ENCODE data around the gene P2RX7. TPM values are rescaled to one million over a fixed set of nuclear protein-coding genes. Genes with fewer than 3 reads are reported as not detected.

The P2RX7 gene
- total and polyA plus RNA-seq, 2 donors (not counting 3 experiments of a cell fraction or from before 2014, with no cell fraction given), result 1.3 to 8.1 TPM

DNA sequence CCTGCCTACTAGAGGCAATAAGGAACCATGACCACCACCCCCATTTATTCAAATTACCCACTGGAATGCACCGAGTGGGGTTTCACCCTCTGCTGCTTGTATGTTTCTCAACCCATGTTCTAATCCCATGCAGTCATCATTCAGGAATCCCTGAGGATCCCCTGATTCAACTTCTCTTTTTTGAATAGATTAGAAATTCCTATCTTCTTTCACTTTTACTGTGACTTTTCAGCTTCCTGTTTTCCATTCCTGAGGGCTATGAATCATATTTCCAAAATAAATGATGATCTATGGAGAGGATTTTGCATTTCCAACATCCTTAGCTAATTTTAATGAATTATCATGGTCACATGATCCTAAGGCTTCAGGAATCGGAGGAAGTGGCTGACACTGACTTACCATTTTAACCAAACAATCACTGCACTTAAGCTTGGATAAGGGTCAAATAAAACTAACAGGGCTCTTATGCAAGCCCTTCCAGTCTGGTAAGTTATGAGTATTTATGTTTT is 57.9 kb downstream of the P2RX7 start:
- intact Hi-C loops (cut with micrococcal nuclease) (loop anchor here (1.0 to 2.0 kb wide), 5 partner anchors 19 to 58 kb away; partner anchors contain the start of genes P2RX4 and P2RX7), dilution Hi-C loops (cut with MboI; ENCODE audit: extremely low pct_ligation_motif_present, low sequenced_read_pairs) (no loop called here)
- FAIRE-seq (peak; percentile 78), DNase-seq (ENCODE audit: low read depth, low spot score) (peak; percentile 85)
- no peak overlapping the region for H3K4me3 ChIP-seq (replicated peaks in 1 of 3; ENCODE audit: insufficient read depth in 1 of 3, low read depth in 1 of 3, low read length in 3 of 3)
- no peaks in the 10 kb centered on the region for H3K9me3 ChIP-seq (replicated peaks; ENCODE audit: control insufficient read depth, insufficient read depth, low read length)
- no peaks in the 10 kb centered on the region for H4K20me1 ChIP-seq (replicated peaks; ENCODE audit: control insufficient read depth, extremely low read depth, insufficient read depth, low read length)
- H3K27me3 ChIP-seq (ENCODE audit: control insufficient read depth in 2 of 2, insufficient read depth in 2 of 2, low read length in 2 of 2), result no peaks in the 10 kb centered on the region
- H3K4me2 ChIP-seq (ENCODE audit: insufficient read depth, low read length), result no peak overlapping the region
- H3K79me2 ChIP-seq (ENCODE audit: control insufficient read depth, insufficient read depth, low read length), result no peaks in the 10 kb centered on the region
- H3K4me1 ChIP-seq (ENCODE audit: control insufficient read depth, extremely low read depth, insufficient read depth, low read length), result peaks cover 51% of the 10 kb centered on the region
- TF ChIP-seq JUN (IDR thresholded peaks at IDR 0.05; ENCODE audit: borderline replicate concordance, insufficient read depth, insufficient read length, low read depth) (peak; percentile 96), FOS (IDR thresholded peaks at IDR 0.05; ENCODE audit: borderline replicate concordance, insufficient read depth, low read length) (peak; percentile 91), GATA2 (IDR thresholded peaks at IDR 0.05; ENCODE audit: insufficient read depth, insufficient read length, low read depth, low read length) (peak; percentile 12), POLR2A (IDR thresholded peaks at IDR 0.05; ENCODE audit: low read depth, low read length) (no peak)
- H3K36me3 ChIP-seq (ENCODE audit: control insufficient read depth in 2 of 2, extremely low read depth in 1 of 2, insufficient read depth in 2 of 2, low read length in 2 of 2), result no peaks in the 10 kb centered on the region
- no peak overlapping the region for H2AFZ ChIP-seq (ENCODE audit: low read depth, low read length)
- peak overlapping the region; percentile 17 for H3K9ac ChIP-seq (replicated peaks; ENCODE audit: extremely low read depth, insufficient read depth, low read length)
- no TSS peak for BruUV-seq (replicated peaks)
- H3K27ac ChIP-seq (ENCODE audit: insufficient read depth, low read depth, low read length), result peak overlapping the region; percentile 92
- H3K9me1 ChIP-seq (replicated peaks; ENCODE audit: control insufficient read depth, extremely low read depth, insufficient read depth, low read length), result no peaks in the 10 kb centered on the region
- ChIA-PET POLR2A (no interaction called here), CTCF (interaction anchor here (2.0 kb wide), 1 partner anchor 24 kb away, joined by 5 read pairs; no protein-coding TSS in a partner anchor)

DNA sequence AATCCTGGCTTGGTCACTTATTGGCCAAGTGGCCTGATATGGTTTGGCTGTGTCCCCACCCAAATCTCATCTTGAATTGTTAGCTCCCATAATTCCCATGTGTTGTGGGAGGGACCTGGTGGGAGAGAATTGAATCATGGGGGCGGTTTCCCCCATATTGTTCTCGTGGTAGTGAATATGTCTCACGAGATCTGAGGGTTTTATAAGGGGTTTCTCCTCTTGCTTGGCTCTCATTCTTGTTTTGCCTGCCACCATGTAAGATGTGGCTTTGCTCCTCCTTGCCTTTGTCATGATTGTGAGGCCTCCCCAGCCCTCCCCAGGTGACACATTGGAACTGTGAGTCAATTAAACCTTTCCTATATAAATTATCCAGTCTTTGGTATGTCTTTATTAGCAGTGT is 58.5 kb downstream of the P2RX7 start:
- DNase-seq (ENCODE audit: low read depth, low spot score) (no peak), FAIRE-seq (no peak)
- Histone ChIP-seq H2AFZ (ENCODE audit: low read depth, low read length) (no peak overlapping the region), H3K27ac (ENCODE audit: insufficient read depth, low read depth, low read length) (peak overlapping the region; percentile 92), H3K27me3 (ENCODE audit: control insufficient read depth in 2 of 2, insufficient read depth in 2 of 2, low read length in 2 of 2) (no peaks in the 10 kb centered on the region), H3K79me2 (ENCODE audit: control insufficient read depth, insufficient read depth, low read length) (no peaks in the 10 kb centered on the region), H3K9me3 (replicated peaks; ENCODE audit: control insufficient read depth, insufficient read depth, low read length) (no peaks in the 10 kb centered on the region), H3K4me3 (replicated peaks in 1 of 3; ENCODE audit: insufficient read depth in 1 of 3, low read depth in 1 of 3, low read length in 3 of 3) (no peak overlapping the region), H3K9ac (replicated peaks; ENCODE audit: extremely low read depth, insufficient read depth, low read length) (peak overlapping the region; percentile 17), H3K36me3 (ENCODE audit: control insufficient read depth in 2 of 2, extremely low read depth in 1 of 2, insufficient read depth in 2 of 2, low read length in 2 of 2) (no peaks in the 10 kb centered on the region), H3K9me1 (replicated peaks; ENCODE audit: control insufficient read depth, extremely low read depth, insufficient read depth, low read length) (no peaks in the 10 kb centered on the region), H3K4me2 (ENCODE audit: insufficient read depth, low read length) (no peak overlapping the region), H3K4me1 (ENCODE audit: control insufficient read depth, extremely low read depth, insufficient read depth, low read length) (peaks cover 51% of the 10 kb centered on the region), H4K20me1 (replicated peaks; ENCODE audit: control insufficient read depth, extremely low read depth, insufficient read depth, low read length) (no peaks in the 10 kb centered on the region)
- ChIA-PET POLR2A (no interaction called here), CTCF (interaction anchor here (2.0 kb wide), 1 partner anchor 23 kb away, joined by 5 read pairs; no protein-coding TSS in a partner anchor)
- TF ChIP-seq GATA2 (IDR thresholded peaks at IDR 0.05; ENCODE audit: insufficient read depth, insufficient read length, low read depth, low read length), result no peak
- no peak for TF ChIP-seq FOS (IDR thresholded peaks at IDR 0.05; ENCODE audit: borderline replicate concordance, insufficient read depth, low read length)
- TF ChIP-seq, protein P1, sequence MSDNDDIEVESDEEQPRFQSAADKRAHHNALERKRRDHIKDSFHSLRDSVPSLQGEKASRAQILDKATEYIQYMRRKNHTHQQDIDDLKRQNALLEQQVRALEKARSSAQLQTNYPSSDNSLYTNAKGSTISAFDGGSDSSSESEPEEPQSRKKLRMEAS (IDR thresholded peaks at IDR 0.05; ENCODE audit: insufficient read depth, insufficient read length), result no peak
- no peak for TF ChIP-seq JUN (IDR thresholded peaks at IDR 0.05; ENCODE audit: borderline replicate concordance, insufficient read depth, insufficient read length, low read depth)
- TF ChIP-seq MYC (IDR thresholded peaks at IDR 0.05; ENCODE audit: low read depth, low read length), result no peak
- no peak for TF ChIP-seq EZH2 (IDR thresholded peaks at IDR 0.05; ENCODE audit: borderline replicate concordance, low read depth, low read length, severe bottlenecking)
- TF ChIP-seq POLR2AphosphoS5 (IDR thresholded peaks at IDR 0.05; ENCODE audit: insufficient read depth, low read depth, low read length), result no peak
- TF ChIP-seq POLR2A (IDR thresholded peaks at IDR 0.05; ENCODE audit: low read depth, low read length), result no peak
- TF ChIP-seq, protein P2, sequence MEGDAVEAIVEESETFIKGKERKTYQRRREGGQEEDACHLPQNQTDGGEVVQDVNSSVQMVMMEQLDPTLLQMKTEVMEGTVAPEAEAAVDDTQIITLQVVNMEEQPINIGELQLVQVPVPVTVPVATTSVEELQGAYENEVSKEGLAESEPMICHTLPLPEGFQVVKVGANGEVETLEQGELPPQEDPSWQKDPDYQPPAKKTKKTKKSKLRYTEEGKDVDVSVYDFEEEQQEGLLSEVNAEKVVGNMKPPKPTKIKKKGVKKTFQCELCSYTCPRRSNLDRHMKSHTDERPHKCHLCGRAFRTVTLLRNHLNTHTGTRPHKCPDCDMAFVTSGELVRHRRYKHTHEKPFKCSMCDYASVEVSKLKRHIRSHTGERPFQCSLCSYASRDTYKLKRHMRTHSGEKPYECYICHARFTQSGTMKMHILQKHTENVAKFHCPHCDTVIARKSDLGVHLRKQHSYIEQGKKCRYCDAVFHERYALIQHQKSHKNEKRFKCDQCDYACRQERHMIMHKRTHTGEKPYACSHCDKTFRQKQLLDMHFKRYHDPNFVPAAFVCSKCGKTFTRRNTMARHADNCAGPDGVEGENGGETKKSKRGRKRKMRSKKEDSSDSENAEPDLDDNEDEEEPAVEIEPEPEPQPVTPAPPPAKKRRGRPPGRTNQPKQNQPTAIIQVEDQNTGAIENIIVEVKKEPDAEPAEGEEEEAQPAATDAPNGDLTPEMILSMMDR (IDR thresholded peaks at IDR 0.05; ENCODE audit: extremely low read depth in 1 of 2, insufficient read depth in 1 of 2, low read depth in 1 of 2, low read length in 2 of 2), result no peak
- TSS peak; percentile 45 for BruUV-seq (replicated peaks)
- intact Hi-C loops (cut with micrococcal nuclease), result loop anchor here (2.0 kb wide), 1 partner anchor 58 kb away; the partner anchor contains the start of gene P2RX7
- dilution Hi-C loops (cut with MboI; ENCODE audit: extremely low pct_ligation_motif_present, low sequenced_read_pairs), result no loop called here

Data from endothelial cell of umbilical vein (primary cell).